Left ventricle myocardium inferior (tissue), 1 donor: Measurements from ENCODE around the gene PLA2G7. TPM values are rescaled to one million over a fixed set of nuclear protein-coding genes. Genes with fewer than 3 reads are reported as not detected.

Source experiments
- DNase-seq: peaks from one replicate; pipeline ENCODE4 v3.0.0-alpha.2; 2020
- H3K27ac ChIP-seq: fragments of 200-600 bp; replicated peaks from 2 replicates; pipeline ENCODE4 v1.8.0; 2021
- H3K27me3 ChIP-seq: fragments of 200-600 bp; 2 replicates; pipeline ENCODE4 v1.8.0; 2021; ENCODE audit warnings: low read depth
- H3K36me3 ChIP-seq: fragments of 200-600 bp; 2 replicates; pipeline ENCODE4 v1.8.0; 2021
- H3K4me1 ChIP-seq: fragments of 200-600 bp; 2 replicates; pipeline ENCODE4 v1.8.0; 2021
- H3K4me3 ChIP-seq: fragments of 200-600 bp; 2 replicates; pipeline ENCODE4 v1.8.0; 2021; ENCODE audit warnings: mild to moderate bottlenecking, moderate library complexity
- H3K9me3 ChIP-seq: fragments of 200-600 bp; replicated peaks from 2 replicates; pipeline ENCODE4 v1.8.0; 2021
- CTCF ChIP-seq: fragments of 200-600 bp; IDR thresholded peaks from 2 replicates; pipeline ENCODE4 v1.8.0; 2021; ENCODE audit warnings: antibody characterized with exemption, mild to moderate bottlenecking, borderline replicate concordance
- intact Hi-C: fragments of 100-400 bp; cut with micrococcal nuclease; formaldehyde crosslinking; loops from one replicate; pipeline ENCODE4 v1.11.0; 2022
- total RNA-seq: library from RNA; stranded (reverse); fragmentation: NEBNext Ultra II Directional; extraction: Animal tissue kit (Norgen Biotek cat#: 25700); gene quantifications from one replicate; pipeline ENCODE4 v1.2.1, GENCODE V29; 2021
- donor health status: DM: no; HTN: yes; CAD: no; lungs with severe emphysema.

Gene PLA2G7
- total RNA-seq, 1 donor from 2014 or later, result 0.16 TPM

- TF ChIP-seq CTCF, result no peak
- H3K4me1 ChIP-seq, result no peaks in the 10 kb centered on the region
- H3K4me3 ChIP-seq, result no peak overlapping the region
- no peak overlapping the region for H3K27ac ChIP-seq
- DNase-seq, result no peak
- intact Hi-C loops, result no loop called here
- peaks cover 5% of the 10 kb centered on the region for H3K27me3 ChIP-seq
- no peaks in the 10 kb centered on the region for H3K9me3 ChIP-seq
- H3K36me3 ChIP-seq, result no peaks in the 10 kb centered on the region
Observed at GRCh38 chr6:46715141-46715540, 20.0 kb downstream of the PLA2G7 start.

- intact Hi-C loops, result no loop called here
- H3K9me3 ChIP-seq, result no peaks in the 10 kb centered on the region
- no peaks in the 10 kb centered on the region for H3K27me3 ChIP-seq
- TF ChIP-seq CTCF, result no peak
- no peak for DNase-seq
- H3K36me3 ChIP-seq, result no peaks in the 10 kb centered on the region
- H3K4me3 ChIP-seq, result no peak overlapping the region
- H3K27ac ChIP-seq, result no peak overlapping the region
- no peaks in the 10 kb centered on the region for H3K4me1 ChIP-seq
Observed at GRCh38 chr6:46711491-46711890, 23.7 kb downstream of the PLA2G7 start.

- no peak for TF ChIP-seq CTCF
- Histone ChIP-seq H3K4me1 (no peaks in the 10 kb centered on the region), H3K9me3 (no peaks in the 10 kb centered on the region), H3K36me3 (no peaks in the 10 kb centered on the region), H3K27ac (no peak overlapping the region), H3K27me3 (no peaks in the 10 kb centered on the region), H3K4me3 (no peak overlapping the region)
- intact Hi-C loops, result no loop called here
- DNase-seq, result no peak
Observed at GRCh38 chr6:46706464-46706863, 28.7 kb downstream of the PLA2G7 start.

GRCh38 chr6:46704562-46704961 is 30.6 kb downstream of the PLA2G7 start:
- no peaks in the 10 kb centered on the region for H3K36me3 ChIP-seq
- H3K9me3 ChIP-seq, result no peaks in the 10 kb centered on the region
- DNase-seq, result no peak
- H3K27me3 ChIP-seq, result no peaks in the 10 kb centered on the region
- peak; percentile 23 for TF ChIP-seq CTCF
- H3K4me1 ChIP-seq, result no peaks in the 10 kb centered on the region
- H3K4me3 ChIP-seq, result no peak overlapping the region
- intact Hi-C loops, result no loop called here
- H3K27ac ChIP-seq, result no peak overlapping the region

GRCh38 chr6:46699970-46700369 is 35.2 kb downstream of the PLA2G7 start:
- DNase-seq, result no peak
- no peak for TF ChIP-seq CTCF
- H3K4me1 ChIP-seq, result no peaks in the 10 kb centered on the region
- H3K9me3 ChIP-seq, result no peaks in the 10 kb centered on the region
- no peaks in the 10 kb centered on the region for H3K36me3 ChIP-seq
- H3K27me3 ChIP-seq, result no peaks in the 10 kb centered on the region
- H3K27ac ChIP-seq, result no peak overlapping the region
- intact Hi-C loops, result no loop called here
- H3K4me3 ChIP-seq, result no peak overlapping the region
